Spleen (tissue), 7 donors: ENCODE measurements around the gene ABHD17B.

ENCODE experiments used
- POLR2A ChIP-seq, 3 donors: fragments of 450-650 bp; IDR thresholded peaks; one replicate each; pipeline ENCODE4 v1.5.1; 2017; ENCODE audit warnings: antibody characterized with exemption in 3 of 3, mild to moderate bottlenecking in 1 of 3
- POLR2AphosphoS5 ChIP-seq, 3 donors: sonication (generic); formaldehyde crosslinking; IDR thresholded peaks; one replicate each; pipeline ENCODE4 v1.5.1; 2017; ENCODE audit warnings: antibody characterized with exemption in 3 of 3
- TF ChIP-seq, protein P1 (sequence below), 11 experiments: fragments of 200-600 bp in 7 of 11; fragments of 450-650 bp in 4 of 11; sonication (generic) in 4 of 11; IDR thresholded peaks in 8 of 11; conservative IDR thresholded peaks in 3 of 11; 1 replicate in 7 of 11; 2 replicates in 4 of 11; pipeline versions ENCODE4 v1.4.0 to v1.8.0; 2016 to 2021; ENCODE audit warnings: antibody characterized with exemption in 11 of 11, inconsistent platforms in 4 of 11, mild to moderate bottlenecking in 1 of 11
- donor health status: DM: no; HTN: no; CAD: no; lungs with moderate emphysema.
- donor health status: DM: no; HTN: no; CAD: no.
- donor health status: DM: no; HTN: no; CAD: no.

DNA sequence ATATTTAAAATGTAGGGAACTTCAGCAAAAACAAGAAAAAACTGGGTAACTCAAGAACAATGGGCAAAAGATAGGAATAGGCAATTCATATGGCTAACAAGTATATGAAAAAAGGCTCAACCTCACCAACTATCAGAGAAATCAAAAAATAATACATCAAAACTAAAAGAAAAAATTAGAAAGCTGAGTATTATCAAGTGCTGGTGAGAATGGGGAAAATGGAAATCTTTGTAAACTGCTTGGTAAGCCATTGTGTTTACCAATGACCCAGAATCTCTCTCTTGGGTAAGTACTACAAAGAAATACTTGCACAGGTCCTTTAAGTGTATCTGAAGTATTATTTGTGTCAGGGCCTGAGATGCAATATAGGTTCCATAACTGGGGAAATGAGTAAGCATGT, 27.0 kb downstream of the ABHD17B start:
- TF ChIP-seq, protein P1, sequence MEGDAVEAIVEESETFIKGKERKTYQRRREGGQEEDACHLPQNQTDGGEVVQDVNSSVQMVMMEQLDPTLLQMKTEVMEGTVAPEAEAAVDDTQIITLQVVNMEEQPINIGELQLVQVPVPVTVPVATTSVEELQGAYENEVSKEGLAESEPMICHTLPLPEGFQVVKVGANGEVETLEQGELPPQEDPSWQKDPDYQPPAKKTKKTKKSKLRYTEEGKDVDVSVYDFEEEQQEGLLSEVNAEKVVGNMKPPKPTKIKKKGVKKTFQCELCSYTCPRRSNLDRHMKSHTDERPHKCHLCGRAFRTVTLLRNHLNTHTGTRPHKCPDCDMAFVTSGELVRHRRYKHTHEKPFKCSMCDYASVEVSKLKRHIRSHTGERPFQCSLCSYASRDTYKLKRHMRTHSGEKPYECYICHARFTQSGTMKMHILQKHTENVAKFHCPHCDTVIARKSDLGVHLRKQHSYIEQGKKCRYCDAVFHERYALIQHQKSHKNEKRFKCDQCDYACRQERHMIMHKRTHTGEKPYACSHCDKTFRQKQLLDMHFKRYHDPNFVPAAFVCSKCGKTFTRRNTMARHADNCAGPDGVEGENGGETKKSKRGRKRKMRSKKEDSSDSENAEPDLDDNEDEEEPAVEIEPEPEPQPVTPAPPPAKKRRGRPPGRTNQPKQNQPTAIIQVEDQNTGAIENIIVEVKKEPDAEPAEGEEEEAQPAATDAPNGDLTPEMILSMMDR (IDR thresholded peaks at IDR 0.05 in 8 of 11, conservative IDR thresholded peaks at IDR 0.05 in 3 of 11): no peak
- TF ChIP-seq POLR2AphosphoS5 (IDR thresholded peaks at IDR 0.05) (no peak), POLR2A (IDR thresholded peaks at IDR 0.05) (no peak)
